Transverse colon (tissue), 3 donors: Measurements from ENCODE around the gene INPP4B.

Experiments used
- POLR2A ChIP-seq: fragments of 450-650 bp; IDR thresholded peaks from one replicate; pipeline ENCODE4 v1.6.1; 2016; ENCODE audit warnings: antibody characterized with exemption, mild to moderate bottlenecking, moderate library complexity
- TF ChIP-seq, protein P1 (sequence below), 5 experiments: fragments of 200-600 bp in 3 of 5; fragments of 450-650 bp in 2 of 5; sonication (generic) in 3 of 5; IDR thresholded peaks; 1 replicate in 2 of 5; 2 replicates in 3 of 5; pipeline ENCODE4 v1.5.1; 2016 to 2017; ENCODE audit warnings: antibody characterized with exemption in 5 of 5, inconsistent platforms in 3 of 5, mild to moderate bottlenecking in 2 of 5, moderate library complexity in 1 of 5

DNA sequence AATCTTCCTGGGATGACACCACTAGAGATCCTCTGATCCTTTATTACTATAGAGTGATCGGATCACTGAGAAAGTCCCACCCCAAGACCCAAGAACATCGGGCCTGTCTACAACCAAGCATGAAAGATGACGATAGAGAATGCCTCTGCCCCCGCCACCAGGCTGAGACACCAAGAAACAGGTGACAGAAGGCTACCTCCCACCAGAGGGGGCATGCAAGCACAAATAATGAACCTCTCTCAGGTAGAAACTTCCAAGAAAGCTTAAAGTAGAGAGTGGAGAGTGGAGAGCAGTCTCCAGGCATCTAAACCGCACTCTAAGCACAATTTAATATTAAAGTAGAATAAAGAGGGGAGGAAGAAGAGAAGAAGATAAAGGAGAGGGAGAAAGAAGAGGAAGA, 402.6 kb downstream of the INPP4B start:
- no peak for TF ChIP-seq POLR2A
- TF ChIP-seq, protein P1, sequence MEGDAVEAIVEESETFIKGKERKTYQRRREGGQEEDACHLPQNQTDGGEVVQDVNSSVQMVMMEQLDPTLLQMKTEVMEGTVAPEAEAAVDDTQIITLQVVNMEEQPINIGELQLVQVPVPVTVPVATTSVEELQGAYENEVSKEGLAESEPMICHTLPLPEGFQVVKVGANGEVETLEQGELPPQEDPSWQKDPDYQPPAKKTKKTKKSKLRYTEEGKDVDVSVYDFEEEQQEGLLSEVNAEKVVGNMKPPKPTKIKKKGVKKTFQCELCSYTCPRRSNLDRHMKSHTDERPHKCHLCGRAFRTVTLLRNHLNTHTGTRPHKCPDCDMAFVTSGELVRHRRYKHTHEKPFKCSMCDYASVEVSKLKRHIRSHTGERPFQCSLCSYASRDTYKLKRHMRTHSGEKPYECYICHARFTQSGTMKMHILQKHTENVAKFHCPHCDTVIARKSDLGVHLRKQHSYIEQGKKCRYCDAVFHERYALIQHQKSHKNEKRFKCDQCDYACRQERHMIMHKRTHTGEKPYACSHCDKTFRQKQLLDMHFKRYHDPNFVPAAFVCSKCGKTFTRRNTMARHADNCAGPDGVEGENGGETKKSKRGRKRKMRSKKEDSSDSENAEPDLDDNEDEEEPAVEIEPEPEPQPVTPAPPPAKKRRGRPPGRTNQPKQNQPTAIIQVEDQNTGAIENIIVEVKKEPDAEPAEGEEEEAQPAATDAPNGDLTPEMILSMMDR (IDR thresholded peaks at IDR 0.05): no peak
